ENCODE data around the gene QSOX2. TPM values are rescaled to one million over a fixed set of nuclear protein-coding genes. Genes with fewer than 3 reads are reported as not detected.

QSOX2 gene
- total RNA-seq, 1 experiment from 2014 or later, result 9.9 TPM

GRCh38 chr9:136193127-136193890, 52.3 kb downstream of the QSOX2 start:
- no peaks in the 10 kb centered on the region for H3K79me2 ChIP-seq (ENCODE audit: low read length)
- H3F3A ChIP-seq (ENCODE audit: low read length, unreplicated experiment), result no peaks in the 10 kb centered on the region
- no TSS peak for BruUV-seq (replicated peaks)
- TF ChIP-seq EZH2 (IDR thresholded peaks at IDR 0.05; ENCODE audit: low read length, unreplicated experiment), result no peak
- no peak for TF ChIP-seq EZH2phosphoT487 (IDR thresholded peaks at IDR 0.05; ENCODE audit: borderline replicate concordance, low read length)
- no peak for TF ChIP-seq CTCF (conservative IDR thresholded peaks at IDR 0.05; ENCODE audit: low read depth, low read length)
- H3K9ac ChIP-seq (ENCODE audit: low read length), result no peak overlapping the region
- peaks cover 23% of the 10 kb centered on the region for H3K27me3 ChIP-seq (ENCODE audit: low read length)
- no peaks in the 10 kb centered on the region for H4K20me1 ChIP-seq (ENCODE audit: low read length)
- CTCF ChIA-PET, result no interaction called here
- POLR2A ChIA-PET (ENCODE audit: unreplicated experiment), result no interaction called here
- H3K9me3 ChIP-seq (ENCODE audit: low read length), result no peaks in the 10 kb centered on the region
- DNase-seq (no peak), ATAC-seq (no peak)
- H3K4me2 ChIP-seq (ENCODE audit: low read length), result no peak overlapping the region
- H2AFZ ChIP-seq (ENCODE audit: low read length), result no peak overlapping the region
- no peak overlapping the region for H3K27ac ChIP-seq (ENCODE audit: low read length)
- intact Hi-C loops (cut with micrococcal nuclease), result no loop called here
- no peaks in the 10 kb centered on the region for H3K4me1 ChIP-seq (ENCODE audit: insufficient read depth, low read length)
- H3K9me2 ChIP-seq (replicated peaks; ENCODE audit: low read length), result no peaks in the 10 kb centered on the region
- no peaks in the 10 kb centered on the region for H3K36me3 ChIP-seq (ENCODE audit: low read depth, low read length)
- H3K4me3 ChIP-seq (ENCODE audit: low read length), result no peak overlapping the region

GRCh38 chr9:136192289-136193126, 53.1 kb downstream of the QSOX2 start:
- peaks cover 23% of the 10 kb centered on the region for H3K27me3 ChIP-seq (ENCODE audit: low read length)

More at GRCh38 chr9:136192289-136193126, 53.1 kb downstream of the QSOX2 start:
- H3K4me1 ChIP-seq (ENCODE audit: insufficient read depth, low read length), result no peaks in the 10 kb centered on the region
- no TSS peak for BruUV-seq (replicated peaks)
- POLR2A ChIA-PET (ENCODE audit: unreplicated experiment), result no interaction called here
- intact Hi-C loops (cut with micrococcal nuclease), result no loop called here
- ATAC-seq, result no peak
- no peaks in the 10 kb centered on the region for H3K9me2 ChIP-seq (replicated peaks; ENCODE audit: low read length)
- no peak overlapping the region for H3K4me3 ChIP-seq (ENCODE audit: low read length)
- H3K9me3 ChIP-seq (ENCODE audit: low read length), result no peaks in the 10 kb centered on the region
- H3K27ac ChIP-seq (ENCODE audit: low read length), result no peak overlapping the region
- H3K4me2 ChIP-seq (ENCODE audit: low read length), result no peak overlapping the region
- H2AFZ ChIP-seq (ENCODE audit: low read length), result no peak overlapping the region
- H3K9ac ChIP-seq (ENCODE audit: low read length), result no peak overlapping the region
- H3K36me3 ChIP-seq (ENCODE audit: low read depth, low read length), result no peaks in the 10 kb centered on the region
- TF ChIP-seq EZH2 (IDR thresholded peaks at IDR 0.05; ENCODE audit: low read length, unreplicated experiment), result no peak
- TF ChIP-seq CTCF (conservative IDR thresholded peaks at IDR 0.05; ENCODE audit: low read depth, low read length), result no peak
- TF ChIP-seq EZH2phosphoT487 (IDR thresholded peaks at IDR 0.05; ENCODE audit: borderline replicate concordance, low read length), result no peak
- H4K20me1 ChIP-seq (ENCODE audit: low read length), result no peaks in the 10 kb centered on the region
- H3K79me2 ChIP-seq (ENCODE audit: low read length), result no peaks in the 10 kb centered on the region
- no peak for DNase-seq
- no peaks in the 10 kb centered on the region for H3F3A ChIP-seq (ENCODE audit: low read length, unreplicated experiment)
- CTCF ChIA-PET, result no interaction called here

All from PC-3 (cell line).